ENCODE results near the gene ZPLD1.

- TF ChIP-seq CTCF (IDR thresholded peaks at IDR 0.05; ENCODE audit: insufficient read depth, low read length, poor library complexity, severe bottlenecking) (no peak), EZH2phosphoT487 (conservative IDR thresholded peaks at IDR 0.05; ENCODE audit: low read length) (no peak)
These were observed 38.8 kb downstream of the ZPLD1 start for GRCh38 chr3:102473648-102474047.

Data from SU-DHL-6 (cell line).